GM19099 (cell line): ENCODE results near the gene TMEM187.

Experiments
- POLR2A ChIP-seq: IDR thresholded peaks from 3 replicates; pipeline ENCODE4 v1.6.1; 2011; ENCODE audit warnings: low read depth; ENCODE audit not compliant: insufficient read length; ENCODE audit errors: extremely low read depth

Gene TMEM187

GRCh38 chrX:154027022-154027402 lies 54.5 kb downstream of the TMEM187 start:
- no peak for TF ChIP-seq POLR2A

GRCh38 chrX:154027986-154028385 lies 55.4 kb downstream of the TMEM187 start:
- no peak for TF ChIP-seq POLR2A

- TF ChIP-seq POLR2A, result no peak
Measured at GRCh38 chrX:154028502-154029184, 56.1 kb downstream of the TMEM187 start.

GRCh38 chrX:154029439-154029838 lies 56.9 kb downstream of the TMEM187 start:
- no peak for TF ChIP-seq POLR2A

- TF ChIP-seq POLR2A, result no peak
Measured at GRCh38 chrX:154030266-154030665, 57.7 kb downstream of the TMEM187 start.

- no peak for TF ChIP-seq POLR2A
Measured at GRCh38 chrX:154030715-154031305, 58.3 kb downstream of the TMEM187 start.

- TF ChIP-seq POLR2A, result no peak
Measured at GRCh38 chrX:154032160-154032559, 59.6 kb downstream of the TMEM187 start.

GRCh38 chrX:154032653-154033052 lies 60.1 kb downstream of the TMEM187 start:
- no peak for TF ChIP-seq POLR2A
